Tibial artery (tissue), 4 donors: ENCODE data around the gene LRRFIP1.

Source experiments
- DNase-seq, 2 donors: peaks; one replicate each; pipeline ENCODE4 v3.0.0-alpha.2; 2019
- H3K27ac ChIP-seq, 2 donors: fragments of 200-600 bp; sonication (generic) in 1 of 2; 1 replicate in 1 of 2; 2 replicates in 1 of 2; pipeline ENCODE4 v1.5.1; 2018 to 2019; ENCODE audit warnings: mild to moderate bottlenecking in 1 of 2
- H3K27me3 ChIP-seq, 2 donors: fragments of 200-600 bp; sonication (generic) in 1 of 2; one replicate each; pipeline versions ENCODE4 v1.5.1 to v1.6.0; 2016 to 2019
- H3K36me3 ChIP-seq, 3 donors: fragments of 200-600 bp; sonication (generic) in 2 of 3; one replicate each; pipeline ENCODE4 v1.5.1; 2016 to 2019; ENCODE audit warnings: mild to moderate bottlenecking in 2 of 3
- H3K4me1 ChIP-seq, 4 donors: fragments of 200-600 bp; sonication (generic) in 2 of 4; 1 replicate in 3 of 4; 2 replicates in 1 of 4; pipeline ENCODE4 v1.5.1; 2016 to 2019
- H3K4me3 ChIP-seq, 2 donors: fragments of 200-600 bp; sonication (generic) in 1 of 2; 1 replicate in 1 of 2; 2 replicates in 1 of 2; pipeline ENCODE4 v1.5.1; 2018 to 2019; ENCODE audit warnings: mild to moderate bottlenecking in 2 of 2
- H3K9me3 ChIP-seq, 3 donors: fragments of 200-600 bp; sonication (generic) in 1 of 3; one replicate each; pipeline ENCODE4 v1.5.1; 2016 to 2019
- CTCF ChIP-seq, 2 experiments: fragments of 200-600 bp in 1 of 2; fragments of 450-650 bp in 1 of 2; IDR thresholded peaks; one replicate each; pipeline ENCODE4 v1.5.1; 2017 to 2019; ENCODE audit warnings: antibody characterized with exemption in 2 of 2, mild to moderate bottlenecking in 1 of 2, moderate library complexity in 1 of 2
- intact Hi-C: fragments of 100-400 bp; cut with DNase I; formaldehyde crosslinking; loops from one replicate; pipeline ENCODE4 v1.15.0; 2023; ENCODE audit warnings: low total_unique reads

LRRFIP1 gene

GRCh38 chr2:237615631-237616249 is 11.6 kb upstream of the LRRFIP1 start:
- intact Hi-C loops: no loop called here
- TF ChIP-seq CTCF (IDR thresholded peaks at IDR 0.05): no peak
- peak overlapping the region; percentile 76 to 81 for H3K27ac ChIP-seq

GRCh38 chr2:237616373-237616733 is 11.0 kb upstream of the LRRFIP1 start:
- no peak for TF ChIP-seq CTCF (IDR thresholded peaks at IDR 0.05)
- Histone ChIP-seq H3K4me3 (no peak overlapping the region), H3K27me3 (no peaks in the 10 kb centered on the region)

More at GRCh38 chr2:237615631-237616249, 11.6 kb upstream of the LRRFIP1 start:
- Histone ChIP-seq H3K4me3 (no peak overlapping the region), H3K9me3 (no peaks in the 10 kb centered on the region), H3K27me3 (no peaks in the 10 kb centered on the region), H3K4me1 (peaks cover 0 to 49% (median 32%) of the 10 kb centered on the region in 4 donors), H3K36me3 (no peaks in the 10 kb centered on the region)
- no peak for DNase-seq

GRCh38 chr2:237616734-237617586 is 10.4 kb upstream of the LRRFIP1 start:
- Histone ChIP-seq H3K4me1 (peaks cover 0 to 49% (median 32%) of the 10 kb centered on the region in 4 donors), H3K36me3 (no peaks in the 10 kb centered on the region), H3K27me3 (no peaks in the 10 kb centered on the region), H3K4me3 (no peak overlapping the region), H3K27ac (peak overlapping the region; percentile 76 to 81), H3K9me3 (no peaks in the 10 kb centered on the region)
- intact Hi-C loops: no loop called here
- DNase-seq: no peak
- no peak for TF ChIP-seq CTCF (IDR thresholded peaks at IDR 0.05)

More at GRCh38 chr2:237616373-237616733, 11.0 kb upstream of the LRRFIP1 start:
- no peaks in the 10 kb centered on the region for H3K36me3 ChIP-seq
- peaks cover 0 to 49% (median 32%) of the 10 kb centered on the region in 4 donors for H3K4me1 ChIP-seq
- intact Hi-C loops: no loop called here
- no peak for DNase-seq
- peak overlapping the region; percentile 76 to 81 for H3K27ac ChIP-seq
- H3K9me3 ChIP-seq: no peaks in the 10 kb centered on the region

GRCh38 chr2:237617587-237617982 is 9.8 kb upstream of the LRRFIP1 start:
- H3K9me3 ChIP-seq: no peaks in the 10 kb centered on the region
- peak overlapping the region; percentile 76 to 81 for H3K27ac ChIP-seq
- no peak for DNase-seq
- no peak overlapping the region for H3K4me3 ChIP-seq
- no peak for TF ChIP-seq CTCF (IDR thresholded peaks at IDR 0.05)
- H3K27me3 ChIP-seq: no peaks in the 10 kb centered on the region
- peaks cover 0 to 49% (median 32%) of the 10 kb centered on the region in 4 donors for H3K4me1 ChIP-seq
- no peaks in the 10 kb centered on the region for H3K36me3 ChIP-seq
- intact Hi-C loops: no loop called here

GRCh38 chr2:237618449-237618848 is 8.9 kb upstream of the LRRFIP1 start:
- H3K4me3 ChIP-seq: no peak overlapping the region
- no peak for DNase-seq
- no peaks in the 10 kb centered on the region for H3K9me3 ChIP-seq
- intact Hi-C loops: no loop called here
- H3K36me3 ChIP-seq: no peaks in the 10 kb centered on the region
- no peak for TF ChIP-seq CTCF (IDR thresholded peaks at IDR 0.05)
- H3K27me3 ChIP-seq: no peaks in the 10 kb centered on the region
- H3K27ac ChIP-seq: peak overlapping the region; percentile 76 to 81
- H3K4me1 ChIP-seq: peaks cover 0 to 49% (median 32%) of the 10 kb centered on the region in 4 donors
